Ascending aorta (tissue), 2 donors: ENCODE data around the gene LDLRAD4. TPM values are rescaled to one million over a fixed set of nuclear protein-coding genes. Genes with fewer than 3 reads are reported as not detected.

Experiments used
- DNase-seq, 2 donors: peaks; one replicate each; pipeline ENCODE4 v3.0.0-alpha.2; 2019; ENCODE audit warnings: low spot score in 2 of 2
- H3K27ac ChIP-seq, 2 donors: fragments of 200-600 bp; sonication (generic); one replicate each; pipeline ENCODE4 v1.5.1; 2016 to 2017; ENCODE audit warnings: mild to moderate bottlenecking in 1 of 2
- H3K27me3 ChIP-seq: fragments of 200-600 bp; sonication (generic); one replicate; pipeline ENCODE4 v1.5.1; 2017
- H3K36me3 ChIP-seq, 2 donors: fragments of 200-600 bp; sonication (generic); one replicate each; pipeline ENCODE4 v1.5.1; 2016
- H3K4me1 ChIP-seq, 2 donors: fragments of 200-600 bp; sonication (generic); one replicate each; pipeline ENCODE4 v1.5.1; 2016 to 2017; ENCODE audit warnings: mild to moderate bottlenecking in 1 of 2
- H3K4me3 ChIP-seq, 2 donors: fragments of 200-600 bp; sonication (generic); one replicate each; pipeline ENCODE4 v1.5.1; 2016 to 2017; ENCODE audit warnings: mild to moderate bottlenecking in 1 of 2
- H3K9me3 ChIP-seq, 2 donors: fragments of 200-600 bp; sonication (generic); one replicate each; pipeline ENCODE4 v1.5.1; 2016
- CTCF ChIP-seq, 3 experiments: fragments of 200-600 bp in 2 of 3; fragments of 450-650 bp in 1 of 3; sonication (generic) in 2 of 3; IDR thresholded peaks; one replicate each; pipeline ENCODE4 v1.5.1; 2016 to 2019; ENCODE audit warnings: antibody characterized with exemption in 3 of 3, mild to moderate bottlenecking in 1 of 3, moderate library complexity in 1 of 3
- intact Hi-C: fragments of 100-400 bp; cut with DNase I; formaldehyde crosslinking; loops from one replicate; pipeline ENCODE4 v1.15.1; 2023
- total RNA-seq: library from RNA; depleted of rRNA; stranded (reverse); fragments of >200 nt; gene quantifications from one replicate; pipeline ENCODE4 v1.1.0, GENCODE V29; 2016

Gene LDLRAD4
- total RNA-seq, 1 donor from 2014 or later: 21.0 TPM

DNA sequence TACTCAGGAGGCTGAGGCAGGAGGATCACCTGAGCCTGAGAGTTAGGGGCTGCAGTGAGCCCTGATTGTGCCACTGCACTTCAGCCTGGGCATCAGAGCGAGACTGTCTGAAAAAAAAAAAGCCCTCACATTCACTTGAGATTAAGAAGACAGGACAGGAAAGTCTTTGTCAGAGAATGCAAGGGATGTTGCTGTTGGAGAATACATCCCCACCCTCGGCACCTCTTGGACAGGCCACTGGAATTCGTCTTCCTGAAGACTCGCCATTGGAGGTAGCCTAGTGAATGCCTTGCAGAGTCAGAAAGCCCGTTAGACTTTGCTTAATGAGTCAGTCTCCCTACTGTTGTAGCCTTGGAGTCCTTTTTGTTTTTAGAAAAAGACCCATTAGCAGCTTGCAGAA, 302.2 kb downstream of the LDLRAD4 start:
- no peaks in the 10 kb centered on the region for H3K9me3 ChIP-seq
- no peak for TF ChIP-seq CTCF (IDR thresholded peaks at IDR 0.05)
- H3K36me3 ChIP-seq: peaks cover 4 to 21% of the 10 kb centered on the region in 2 donors
- H3K4me1 ChIP-seq: peaks cover 0 to 12% of the 10 kb centered on the region in 2 donors
- peak overlapping the region; percentile 21 to 51 for H3K27ac ChIP-seq
- H3K27me3 ChIP-seq: no peaks in the 10 kb centered on the region
- H3K4me3 ChIP-seq: no peak overlapping the region
- intact Hi-C loops: no loop called here
- peak in 1 of 2 donors; percentile 43 for DNase-seq

- Histone ChIP-seq H3K4me3 (no peak overlapping the region), H3K27ac (peak overlapping the region; percentile 21 to 51), H3K36me3 (peaks cover 1 to 15% of the 10 kb centered on the region in 2 donors), H3K9me3 (no peaks in the 10 kb centered on the region), H3K4me1 (peaks cover 0 to 12% of the 10 kb centered on the region in 2 donors), H3K27me3 (no peaks in the 10 kb centered on the region)
- peak in 1 of 2 donors; percentile 53 for DNase-seq
- TF ChIP-seq CTCF (IDR thresholded peaks at IDR 0.05): no peak
- intact Hi-C loops: no loop called here
Measured at GRCh38 chr18:13521418-13521817, 302.9 kb downstream of the LDLRAD4 start.

- peak in 1 of 2 donors; percentile 7 for DNase-seq
- no peak overlapping the region for H3K27ac ChIP-seq
- no peak for TF ChIP-seq CTCF (IDR thresholded peaks at IDR 0.05)
- no peaks in the 10 kb centered on the region for H3K9me3 ChIP-seq
- H3K27me3 ChIP-seq: no peaks in the 10 kb centered on the region
- H3K4me3 ChIP-seq: no peak overlapping the region
- peaks cover 0 to 12% of the 10 kb centered on the region in 2 donors for H3K4me1 ChIP-seq
- peaks cover 0 to 11% of the 10 kb centered on the region in 2 donors for H3K36me3 ChIP-seq
- intact Hi-C loops: no loop called here
Measured at GRCh38 chr18:13522256-13522655, 303.7 kb downstream of the LDLRAD4 start.

DNA sequence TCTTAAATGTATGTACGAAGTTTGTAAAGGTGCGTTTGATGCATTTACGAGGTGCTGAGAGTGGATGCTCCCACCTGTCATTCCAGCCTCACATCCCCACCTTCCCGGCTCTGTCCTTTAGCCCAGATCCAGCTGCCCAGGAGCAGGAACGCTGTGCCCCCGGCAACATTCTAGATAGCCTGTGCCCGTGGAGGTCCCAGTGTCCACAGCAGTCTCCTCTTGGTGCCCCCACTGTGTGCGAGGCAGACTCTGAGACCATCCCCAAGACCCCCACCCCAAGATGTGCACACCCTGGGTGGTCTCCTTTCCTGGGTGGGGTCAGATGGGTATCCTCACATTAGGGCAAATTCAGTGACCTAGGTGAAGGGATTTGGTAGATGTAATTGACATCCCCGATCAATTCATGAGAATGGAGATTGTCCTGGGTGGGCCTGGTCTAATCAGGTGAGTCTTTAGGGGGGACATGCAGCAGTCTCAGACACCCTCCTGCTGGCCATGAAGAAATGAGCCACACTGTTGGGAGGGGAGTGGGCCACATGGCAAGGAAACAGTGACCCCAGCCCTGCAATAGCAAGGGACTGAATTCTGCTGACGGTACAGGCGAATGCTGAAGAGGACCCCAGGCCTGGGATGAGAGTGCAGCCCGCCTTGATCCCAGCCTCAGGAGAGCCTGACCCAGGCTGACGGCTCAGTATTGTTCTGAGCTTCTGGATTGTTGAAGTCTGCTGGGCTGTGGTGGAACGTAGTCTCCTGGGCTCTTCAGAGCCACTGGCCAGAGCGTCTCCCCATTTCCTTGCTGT, 304.5 kb downstream of the LDLRAD4 start:
- intact Hi-C loops: no loop called here
- H3K4me1 ChIP-seq: peaks cover 0 to 12% of the 10 kb centered on the region in 2 donors
- H3K27me3 ChIP-seq: no peaks in the 10 kb centered on the region
- DNase-seq: peak in 1 of 2 donors; percentile 47
- H3K36me3 ChIP-seq: peaks cover 0 to 10% of the 10 kb centered on the region in 2 donors
- H3K27ac ChIP-seq: no peak overlapping the region
- no peak overlapping the region for H3K4me3 ChIP-seq
- TF ChIP-seq CTCF (IDR thresholded peaks at IDR 0.05): no peak
- no peaks in the 10 kb centered on the region for H3K9me3 ChIP-seq

DNA sequence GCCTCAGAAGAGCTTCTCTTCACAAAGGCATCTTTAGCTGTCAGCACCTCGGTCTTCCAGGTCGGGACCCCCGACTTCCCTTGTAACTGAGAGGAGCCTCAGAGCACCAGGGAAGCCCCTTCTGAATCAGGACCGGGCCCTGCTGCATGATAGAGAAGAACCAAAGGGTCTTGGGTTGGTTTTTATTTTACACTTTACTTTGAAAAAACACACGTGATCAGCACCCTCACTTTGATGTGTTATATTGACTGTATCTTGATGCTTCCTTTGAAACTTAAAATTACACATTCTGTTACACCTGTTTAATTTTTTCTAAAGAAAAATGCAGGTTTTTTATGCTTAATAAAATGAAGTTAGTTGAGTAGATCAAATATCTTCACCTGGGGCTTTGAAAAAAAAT, 305.5 kb downstream of the LDLRAD4 start:
- intact Hi-C loops: no loop called here
- H3K9me3 ChIP-seq: no peaks in the 10 kb centered on the region
- peaks cover 0 to 6% of the 10 kb centered on the region in 2 donors for H3K36me3 ChIP-seq
- peaks cover 0 to 12% of the 10 kb centered on the region in 2 donors for H3K4me1 ChIP-seq
- H3K27ac ChIP-seq: no peak overlapping the region
- no peak for DNase-seq
- TF ChIP-seq CTCF (IDR thresholded peaks at IDR 0.05): no peak
- H3K27me3 ChIP-seq: no peaks in the 10 kb centered on the region
- no peak overlapping the region for H3K4me3 ChIP-seq
